Calu3 (cell line): ENCODE results near the gene BUD31. TPM values are rescaled to one million over a fixed set of nuclear protein-coding genes. Genes with fewer than 3 reads are reported as not detected.

Experiments
- BruUV-seq: library from RNA; stranded (reverse); fragments of 400-500 nt; replicated peaks from 2 replicates; lab custom pipeline; 2021; lab: Mats Ljungman, UMichigan
- CTCF ChIA-PET: fragments of 300-600 bp; sonication (Branson Sonifier 250); formaldehyde crosslinking; loops from one replicate; lab custom pipeline; 2022; ENCODE audit warnings: antibody characterized with exemption; lab: Charles Lee
- DNase-seq: peaks from one replicate; pipeline ENCODE4 v3.0.0; 2022
- H3K27ac Mint-ChIP-seq: one replicate; pipeline ENCODE4 v1.8.0; 2022; ENCODE audit warnings: mixed read lengths; ENCODE audit not compliant: unreplicated experiment
- H3K27me3 Mint-ChIP-seq: one replicate; pipeline ENCODE4 v1.8.0; 2022; ENCODE audit warnings: mixed read lengths; ENCODE audit not compliant: unreplicated experiment
- H3K36me3 Mint-ChIP-seq: one replicate; pipeline ENCODE4 v1.8.0; 2022; ENCODE audit warnings: mild to moderate bottlenecking, moderate library complexity, mixed read lengths; ENCODE audit not compliant: insufficient read depth, unreplicated experiment
- H3K4me1 Mint-ChIP-seq: one replicate; pipeline ENCODE4 v1.8.0; 2022; ENCODE audit warnings: mild to moderate bottlenecking, low read depth, mixed read lengths; ENCODE audit not compliant: unreplicated experiment
- H3K4me3 Mint-ChIP-seq: one replicate; pipeline ENCODE4 v1.8.0; 2022; ENCODE audit warnings: mild to moderate bottlenecking, low read depth, moderate library complexity, mixed read lengths; ENCODE audit not compliant: unreplicated experiment
- H3K9me3 Mint-ChIP-seq: one replicate; pipeline ENCODE4 v1.8.0; 2022; ENCODE audit warnings: low read depth, mixed read lengths; ENCODE audit not compliant: unreplicated experiment
- intact Hi-C: fragments of 100-400 bp; cut with micrococcal nuclease; formaldehyde crosslinking; loops from one replicate; pipeline ENCODE4 v1.10.0; 2022; ENCODE audit not compliant: unreplicated experiment
- total RNA-seq: library from RNA; stranded (reverse); gene quantifications from 2 replicates; pipeline ENCODE4 v1.2.3, GENCODE V29; 2022
- TF ChIP-seq, protein P1 (sequence below): fragments of 200-600 bp; IDR thresholded peaks from one replicate; pipeline ENCODE4 v1.8.0; 2022; ENCODE audit warnings: antibody characterized with exemption; ENCODE audit not compliant: unreplicated experiment

The BUD31 gene
- total RNA-seq, 1 experiment from 2014 or later = 82.7 TPM

DNA sequence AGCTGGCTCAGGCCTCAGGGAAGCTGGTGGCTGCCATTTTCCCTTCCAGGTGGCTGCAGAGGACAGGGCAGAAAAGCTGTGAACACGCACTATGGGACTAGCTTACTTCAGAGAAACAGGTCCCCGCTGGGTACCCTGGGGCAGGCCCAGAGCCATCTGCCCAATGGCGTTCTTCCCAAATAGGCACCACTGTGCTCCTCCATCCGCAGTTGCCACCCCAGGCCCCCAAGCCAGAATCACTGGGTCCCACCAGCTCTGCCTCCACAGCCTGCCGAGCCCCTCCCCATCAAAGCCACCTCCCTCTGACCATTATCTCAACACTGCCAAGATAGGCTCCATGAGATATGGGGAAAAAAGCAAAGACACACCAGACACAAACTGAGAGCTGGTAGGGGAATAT is 11.4 kb downstream of the BUD31 start:
- Mint-ChIP-seq H3K9me3 (no peaks in the 10 kb centered on the region), H3K4me3 (no peak overlapping the region), H3K36me3 (peaks cover 61% of the 10 kb centered on the region), H3K27me3 (no peaks in the 10 kb centered on the region), H3K27ac (no peak overlapping the region), H3K4me1 (peaks cover under 1% of the 10 kb centered on the region)
- intact Hi-C loops = no loop called here
- CTCF ChIA-PET = no interaction called here
- no TSS peak for BruUV-seq
- TF ChIP-seq, protein P1, sequence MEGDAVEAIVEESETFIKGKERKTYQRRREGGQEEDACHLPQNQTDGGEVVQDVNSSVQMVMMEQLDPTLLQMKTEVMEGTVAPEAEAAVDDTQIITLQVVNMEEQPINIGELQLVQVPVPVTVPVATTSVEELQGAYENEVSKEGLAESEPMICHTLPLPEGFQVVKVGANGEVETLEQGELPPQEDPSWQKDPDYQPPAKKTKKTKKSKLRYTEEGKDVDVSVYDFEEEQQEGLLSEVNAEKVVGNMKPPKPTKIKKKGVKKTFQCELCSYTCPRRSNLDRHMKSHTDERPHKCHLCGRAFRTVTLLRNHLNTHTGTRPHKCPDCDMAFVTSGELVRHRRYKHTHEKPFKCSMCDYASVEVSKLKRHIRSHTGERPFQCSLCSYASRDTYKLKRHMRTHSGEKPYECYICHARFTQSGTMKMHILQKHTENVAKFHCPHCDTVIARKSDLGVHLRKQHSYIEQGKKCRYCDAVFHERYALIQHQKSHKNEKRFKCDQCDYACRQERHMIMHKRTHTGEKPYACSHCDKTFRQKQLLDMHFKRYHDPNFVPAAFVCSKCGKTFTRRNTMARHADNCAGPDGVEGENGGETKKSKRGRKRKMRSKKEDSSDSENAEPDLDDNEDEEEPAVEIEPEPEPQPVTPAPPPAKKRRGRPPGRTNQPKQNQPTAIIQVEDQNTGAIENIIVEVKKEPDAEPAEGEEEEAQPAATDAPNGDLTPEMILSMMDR = no peak
- no peak for DNase-seq

DNA sequence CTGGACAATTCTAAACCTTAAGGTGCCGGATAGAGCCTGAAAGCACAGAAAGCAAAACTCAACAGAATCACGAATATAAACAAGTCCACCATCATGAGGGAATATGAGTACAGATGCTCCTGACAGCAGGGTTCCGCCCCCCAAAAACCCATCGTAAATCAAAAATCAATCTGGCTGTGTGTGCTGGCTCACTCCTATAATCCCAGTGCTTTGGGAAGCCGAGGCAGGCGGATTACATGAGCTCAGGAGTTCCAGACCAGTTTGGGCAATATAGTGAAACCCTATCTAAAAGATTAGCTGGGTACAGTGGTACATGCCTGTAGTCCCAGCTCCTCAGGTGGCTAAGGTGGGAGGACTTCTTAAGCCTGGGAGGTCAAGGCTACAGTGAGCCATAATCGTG is 12.2 kb downstream of the BUD31 start:
- Mint-ChIP-seq H3K27ac (no peak overlapping the region), H3K4me3 (no peak overlapping the region), H3K27me3 (no peaks in the 10 kb centered on the region), H3K4me1 (no peaks in the 10 kb centered on the region), H3K9me3 (no peaks in the 10 kb centered on the region), H3K36me3 (peaks cover 54% of the 10 kb centered on the region)
- CTCF ChIA-PET = no interaction called here
- TF ChIP-seq, protein P1 = no peak
- no peak for DNase-seq
- intact Hi-C loops = no loop called here
- BruUV-seq = no TSS peak

GRCh38 chr7:99422186-99422585 is 13.4 kb downstream of the BUD31 start:
- Mint-ChIP-seq H3K27me3 (no peaks in the 10 kb centered on the region), H3K27ac (no peak overlapping the region), H3K4me3 (no peak overlapping the region), H3K36me3 (peaks cover 42% of the 10 kb centered on the region), H3K4me1 (no peaks in the 10 kb centered on the region), H3K9me3 (no peaks in the 10 kb centered on the region)
- CTCF ChIA-PET = interaction anchor here (0.6 kb wide), 1 partner anchor 30 kb away, joined by 5 read pairs; no protein-coding TSS in a partner anchor
- DNase-seq = no peak
- intact Hi-C loops = no loop called here
- no TSS peak for BruUV-seq
- TF ChIP-seq, protein P1 = no peak

GRCh38 chr7:99422625-99423024 is 13.9 kb downstream of the BUD31 start:
- H3K4me1 Mint-ChIP-seq = no peaks in the 10 kb centered on the region
- CTCF ChIA-PET = interaction anchor here (0.6 kb wide), 1 partner anchor 31 kb away, joined by 5 read pairs; no protein-coding TSS in a partner anchor
- no peaks in the 10 kb centered on the region for H3K27me3 Mint-ChIP-seq
- no peak for DNase-seq
- intact Hi-C loops = no loop called here
- no peak overlapping the region for H3K4me3 Mint-ChIP-seq
- TF ChIP-seq, protein P1 = no peak
- no peak overlapping the region for H3K27ac Mint-ChIP-seq
- no TSS peak for BruUV-seq
- H3K36me3 Mint-ChIP-seq = peaks cover 38% of the 10 kb centered on the region
- no peaks in the 10 kb centered on the region for H3K9me3 Mint-ChIP-seq
